GM12864 (cell line): ENCODE data around the gene DNAH8.
"Not testable (repeated sequence)": the region's sequence is repeated elsewhere in the genome, so short reads cannot be mapped to it uniquely, and the experiment has no call there.

ENCODE experiments used
- DNase-seq: peaks from one replicate; pipeline ENCODE4 v3.0.0-alpha.2; 2011; ENCODE audit warnings: low read depth
- H3K4me3 ChIP-seq: 2 replicates; pipeline ENCODE4 v1.5.1; 2011; ENCODE audit warnings: mild to moderate bottlenecking, low read depth, low read length, control low read depth
- CTCF ChIP-seq: IDR thresholded peaks from 2 replicates; pipeline ENCODE4 v1.5.1; 2011; ENCODE audit warnings: low read depth, mild to moderate bottlenecking, moderate library complexity, low read length, control low read depth, inconsistent platforms; ENCODE audit errors: missing control alignments

Gene DNAH8

GRCh38 chr6:38871741-38872568, 156.8 kb downstream of the DNAH8 start:
- TF ChIP-seq CTCF = peak; percentile 93
- no peak for DNase-seq
- H3K4me3 ChIP-seq = no peak overlapping the region

GRCh38 chr6:38873001-38873400, 157.9 kb downstream of the DNAH8 start:
- DNase-seq = no peak
- no peak for TF ChIP-seq CTCF
- H3K4me3 ChIP-seq = no peak overlapping the region

- not testable (repeated sequence) for H3K4me3 ChIP-seq, DNase-seq
These were observed 158.7 kb downstream of the DNAH8 start for GRCh38 chr6:38873816-38874215.

- no peak for DNase-seq
- TF ChIP-seq CTCF = no peak
- H3K4me3 ChIP-seq = no peak overlapping the region
These were observed 161.4 kb downstream of the DNAH8 start for GRCh38 chr6:38876475-38876874.

- no peak overlapping the region for H3K4me3 ChIP-seq
- no peak for TF ChIP-seq CTCF
- no peak for DNase-seq
These were observed 162.6 kb downstream of the DNAH8 start for GRCh38 chr6:38877721-38878120.

- DNase-seq = no peak
- H3K4me3 ChIP-seq = no peak overlapping the region
- TF ChIP-seq CTCF = no peak
These were observed 167.0 kb downstream of the DNAH8 start for GRCh38 chr6:38882157-38882556.

- no peak for TF ChIP-seq CTCF
- DNase-seq = no peak
These were observed 182.4 kb downstream of the DNAH8 start for GRCh38 chr6:38897507-38897906.

More at GRCh38 chr6:38897507-38897906, 182.4 kb downstream of the DNAH8 start:
- no peak overlapping the region for H3K4me3 ChIP-seq
